DMS153 (cell line): ENCODE data around the gene TMEM143.
"Not testable (repeated sequence)": the region's sequence is repeated elsewhere in the genome, so short reads cannot be mapped to it uniquely, and the experiment has no call there.

Experiments
- DNase-seq: peaks from one replicate; lab custom pipeline; 2025; lab: John Stamatoyannopoulos, UW

Gene TMEM143

DNA sequence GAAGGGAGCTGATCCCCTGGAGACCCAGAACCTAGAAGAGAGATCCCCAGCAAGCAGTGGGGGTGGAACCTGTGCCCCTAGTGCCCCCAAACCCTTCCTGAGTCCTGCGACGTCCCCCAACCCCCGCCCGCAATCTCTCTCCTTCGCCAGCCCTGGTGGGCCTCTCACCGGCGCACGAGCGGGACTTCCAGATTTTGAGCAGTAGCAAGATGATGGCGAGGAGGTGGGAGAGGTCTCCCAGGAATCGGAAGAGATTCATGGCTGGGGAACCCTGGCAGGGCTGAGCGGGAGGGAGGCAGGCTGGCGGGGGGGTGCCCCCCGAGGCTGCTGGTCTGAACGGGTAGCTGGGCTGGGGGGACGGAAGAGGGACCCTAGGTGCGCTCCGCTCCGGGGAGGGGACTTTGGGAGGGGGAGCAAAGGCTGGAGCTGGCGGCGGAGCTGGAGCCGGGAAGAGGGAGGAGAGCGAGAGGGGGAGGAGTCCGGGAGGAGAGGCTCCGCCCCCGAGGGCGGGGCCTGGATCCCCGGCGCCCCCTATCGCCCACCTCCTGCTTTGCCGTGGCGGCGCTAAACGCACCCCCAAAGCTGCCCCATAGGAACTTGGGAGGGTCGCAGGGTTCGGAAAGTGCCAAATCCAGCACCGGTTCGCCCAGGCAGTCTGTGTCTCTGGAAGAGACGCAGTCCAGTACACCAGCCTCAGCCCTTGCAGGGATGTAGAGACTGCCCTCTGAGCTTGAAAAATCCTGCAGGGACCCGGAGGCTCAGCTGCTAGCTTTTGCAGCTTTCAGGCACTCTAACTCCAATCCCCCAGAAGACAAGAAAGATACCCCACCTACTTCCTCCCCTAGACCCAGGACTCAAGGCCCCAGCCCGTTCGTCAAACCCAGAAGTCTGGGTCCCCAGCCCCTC lies 27.6 kb upstream of the TMEM143 start, which contains the start of gene KDELR1:
Gene KDELR1 (minus strand): TSS at position 452 of the 906 bp plus-strand sequence. CDS start 193 bp downstream, at position 259.
- no peak for DNase-seq

DNA sequence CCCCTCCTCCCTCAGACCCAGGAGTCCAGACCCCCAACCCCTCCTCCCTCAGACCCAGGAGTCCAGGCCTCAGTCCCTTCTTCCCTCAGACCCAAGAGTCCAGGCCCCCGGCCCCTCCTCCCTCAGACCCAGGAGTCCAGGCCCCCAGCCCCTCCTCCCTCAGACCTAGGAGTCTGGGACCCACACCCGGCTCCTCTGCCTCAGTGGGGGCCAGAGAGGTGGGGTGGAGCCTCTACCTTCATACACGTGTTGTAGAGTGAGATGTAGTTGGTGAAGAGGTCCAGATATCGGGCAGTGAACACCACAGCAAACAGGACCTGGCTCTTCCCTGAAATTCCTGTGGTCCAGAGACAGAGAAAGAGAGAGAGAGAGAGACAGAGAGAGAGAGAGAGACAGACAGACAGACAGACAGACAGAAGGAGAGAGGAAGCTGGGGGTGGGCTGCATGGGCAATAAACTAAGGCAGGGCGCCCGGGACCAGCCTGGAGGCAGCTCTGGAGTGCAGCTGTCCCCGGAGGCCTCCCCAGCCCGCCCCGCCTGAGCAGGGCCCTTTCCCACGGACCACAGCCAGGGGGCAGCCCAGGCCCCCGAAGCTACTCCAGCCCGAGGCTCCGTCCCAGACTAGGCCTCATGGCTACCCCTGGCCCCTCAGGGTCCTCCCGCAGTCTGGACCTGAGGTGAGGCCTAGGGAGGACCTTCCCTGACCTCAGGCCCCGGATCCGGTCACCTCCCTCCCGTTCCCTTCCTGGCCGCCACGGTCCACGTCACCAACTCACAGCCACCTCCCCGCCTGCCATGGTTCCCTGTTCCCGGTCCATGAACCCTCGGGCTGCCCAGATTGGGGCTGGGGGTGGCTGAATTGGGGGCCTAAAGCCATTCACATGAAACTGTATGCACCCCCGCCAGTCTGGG lies 26.7 kb upstream of the TMEM143 start:
- DNase-seq: no peak

DNA sequence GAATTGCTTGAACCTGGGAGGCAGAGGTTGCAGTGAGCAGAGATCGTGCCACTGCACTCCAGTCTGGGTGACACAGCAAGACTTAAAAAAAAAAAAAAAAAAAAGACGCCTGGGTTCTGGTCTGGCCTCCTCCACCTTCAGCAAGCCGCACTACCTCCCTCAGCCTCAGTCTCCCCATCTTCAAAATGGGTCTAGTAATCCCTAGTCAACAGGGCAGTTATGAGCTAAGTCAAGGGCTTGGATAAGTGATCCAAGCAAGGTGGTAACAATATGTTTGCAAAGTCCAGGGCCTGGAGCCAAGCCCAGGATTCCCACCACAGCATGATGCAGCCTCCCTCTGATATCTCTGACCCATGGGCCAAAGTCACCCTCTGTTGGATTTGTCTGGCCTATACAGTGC lies 23.2 kb upstream of the TMEM143 start:
- no peak for DNase-seq

DNA sequence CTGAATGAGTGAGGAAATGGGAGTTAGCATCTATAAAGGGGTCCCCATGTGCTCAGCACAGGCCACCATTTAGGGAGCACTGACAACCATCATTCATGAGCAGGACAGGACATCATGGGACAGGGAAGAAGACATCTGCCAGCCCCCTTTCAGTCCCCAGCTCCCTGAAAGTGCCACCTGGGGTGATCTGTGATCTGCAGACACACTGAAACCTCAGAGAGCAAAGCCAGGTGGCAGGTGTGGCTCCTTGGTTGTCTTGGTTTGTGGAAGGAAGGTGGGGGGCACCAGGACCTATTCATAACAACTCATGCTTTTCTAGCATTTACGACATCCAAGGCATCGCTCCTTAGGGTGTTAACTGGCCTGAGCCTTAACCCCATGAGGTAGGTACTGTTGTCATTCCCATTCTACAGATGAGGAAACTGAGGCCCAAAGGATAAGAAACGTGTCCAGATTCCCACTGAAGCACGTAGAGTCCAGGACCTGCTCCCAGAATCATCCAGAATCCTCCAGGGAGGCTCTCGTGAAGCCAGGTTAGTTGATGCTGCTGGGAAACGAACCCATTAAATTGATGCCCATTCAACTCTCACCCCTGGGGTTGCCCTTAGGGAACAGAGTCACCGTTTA lies 21.8 kb upstream of the TMEM143 start:
- DNase-seq: no peak

DNA sequence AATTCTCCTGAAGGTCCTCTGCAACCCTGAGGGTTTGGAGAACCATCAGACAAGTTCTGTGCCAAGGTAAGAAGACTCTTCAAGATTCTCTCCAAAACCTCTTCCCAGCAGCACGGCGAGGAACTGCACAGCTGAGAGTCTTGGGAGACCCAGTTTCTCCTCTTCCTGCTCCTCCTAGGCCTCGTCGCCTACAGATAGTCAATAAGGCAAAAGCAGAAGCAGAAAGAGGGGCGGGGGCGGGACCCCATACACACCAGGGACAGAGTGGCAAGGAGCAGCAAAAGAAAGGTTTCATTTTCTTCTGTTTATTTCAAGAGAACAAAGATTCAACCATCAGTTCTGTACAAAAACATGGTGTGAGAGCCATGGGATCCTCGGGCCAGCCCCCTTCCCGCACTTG lies 18.5 kb upstream of the TMEM143 start:
- DNase-seq: no peak

- DNase-seq: no peak
Observed at GRCh38 chr19:48381178-48381950, 17.6 kb upstream of the TMEM143 start.

GRCh38 chr19:48379058-48379457 lies 15.3 kb upstream of the TMEM143 start:
- DNase-seq: no peak

GRCh38 chr19:48378194-48378570 lies 14.4 kb upstream of the TMEM143 start:
- DNase-seq: no peak

DNA sequence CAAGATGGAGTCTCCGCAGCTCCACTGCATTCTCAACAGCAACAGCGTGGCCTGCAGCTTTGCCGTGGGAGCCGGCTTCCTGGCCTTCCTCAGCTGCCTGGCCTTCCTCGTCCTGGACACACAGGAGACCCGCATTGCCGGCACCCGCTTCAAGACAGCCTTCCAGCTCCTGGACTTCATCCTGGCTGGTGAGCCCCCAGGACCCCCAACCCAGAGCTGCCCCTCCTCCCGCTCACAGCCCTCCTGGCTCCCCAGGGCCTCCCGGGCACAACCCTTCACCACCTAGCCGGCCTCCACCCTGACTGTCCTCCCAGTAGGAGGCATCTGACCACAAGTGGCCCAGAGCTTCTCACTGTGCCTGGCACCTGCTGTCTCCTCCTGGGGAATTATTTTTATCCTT lies 9.8 kb upstream of the TMEM143 start:
- DNase-seq: no peak

GRCh38 chr19:48372904-48373303 lies 9.2 kb upstream of the TMEM143 start:
- peak; percentile 84 for DNase-seq

DNA sequence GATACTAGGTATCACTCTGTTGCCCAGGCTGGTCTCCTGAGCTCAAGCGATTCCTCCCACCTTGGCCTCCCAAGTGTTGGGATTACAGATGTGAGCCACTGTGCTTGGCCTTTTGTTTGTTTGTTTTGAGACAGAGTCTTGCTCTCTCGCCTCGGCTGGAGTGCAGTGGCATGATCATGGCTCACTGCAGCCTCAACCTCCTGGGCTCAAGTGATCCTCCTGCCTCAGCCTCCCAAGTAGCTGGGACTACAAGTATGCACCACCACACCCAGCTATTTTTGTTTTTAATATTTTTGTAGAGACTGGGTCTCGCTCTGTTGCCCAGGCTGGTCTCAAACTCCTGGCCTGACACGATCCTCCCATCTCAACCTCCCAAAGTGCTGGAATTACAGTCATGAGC lies 8.0 kb upstream of the TMEM143 start:
- not testable (repeated sequence) for DNase-seq

- DNase-seq: no peak
Observed at GRCh38 chr19:48371367-48371766, 7.6 kb upstream of the TMEM143 start.

- DNase-seq: no peak
Observed at GRCh38 chr19:48370955-48371354, 7.2 kb upstream of the TMEM143 start.

DNA sequence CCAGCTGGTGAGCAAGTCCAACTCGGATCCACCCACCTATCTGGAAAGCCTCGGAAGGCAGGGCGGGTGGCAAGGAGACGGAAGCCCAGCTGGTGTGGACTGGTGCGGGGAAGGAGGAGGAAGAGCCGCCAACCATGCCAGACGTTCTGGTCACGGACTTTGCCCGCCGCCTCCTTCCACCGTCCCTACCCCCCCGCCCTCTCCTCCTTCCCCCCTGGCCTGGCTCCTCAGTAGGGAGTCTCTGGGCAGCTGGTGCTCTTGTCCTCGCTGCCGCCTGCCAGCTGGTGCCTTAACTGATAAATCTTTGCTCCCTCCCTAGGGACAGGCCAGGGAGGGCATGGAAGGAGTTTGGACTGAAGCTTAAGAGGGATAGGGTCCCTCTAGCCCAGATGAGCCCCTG lies 5.2 kb upstream of the TMEM143 start:
- DNase-seq: no peak

GRCh38 chr19:48367855-48368254 lies 4.1 kb upstream of the TMEM143 start:
- no peak for DNase-seq

GRCh38 chr19:48365602-48366001 lies 1.9 kb upstream of the TMEM143 start:
- DNase-seq: no peak

GRCh38 chr19:48364598-48365348 lies 1.0 kb upstream of the TMEM143 start:
- DNase-seq: no peak

- DNase-seq: no peak
Observed at GRCh38 chr19:48363500-48363809, 285 bp downstream of the TMEM143 start.

DNA sequence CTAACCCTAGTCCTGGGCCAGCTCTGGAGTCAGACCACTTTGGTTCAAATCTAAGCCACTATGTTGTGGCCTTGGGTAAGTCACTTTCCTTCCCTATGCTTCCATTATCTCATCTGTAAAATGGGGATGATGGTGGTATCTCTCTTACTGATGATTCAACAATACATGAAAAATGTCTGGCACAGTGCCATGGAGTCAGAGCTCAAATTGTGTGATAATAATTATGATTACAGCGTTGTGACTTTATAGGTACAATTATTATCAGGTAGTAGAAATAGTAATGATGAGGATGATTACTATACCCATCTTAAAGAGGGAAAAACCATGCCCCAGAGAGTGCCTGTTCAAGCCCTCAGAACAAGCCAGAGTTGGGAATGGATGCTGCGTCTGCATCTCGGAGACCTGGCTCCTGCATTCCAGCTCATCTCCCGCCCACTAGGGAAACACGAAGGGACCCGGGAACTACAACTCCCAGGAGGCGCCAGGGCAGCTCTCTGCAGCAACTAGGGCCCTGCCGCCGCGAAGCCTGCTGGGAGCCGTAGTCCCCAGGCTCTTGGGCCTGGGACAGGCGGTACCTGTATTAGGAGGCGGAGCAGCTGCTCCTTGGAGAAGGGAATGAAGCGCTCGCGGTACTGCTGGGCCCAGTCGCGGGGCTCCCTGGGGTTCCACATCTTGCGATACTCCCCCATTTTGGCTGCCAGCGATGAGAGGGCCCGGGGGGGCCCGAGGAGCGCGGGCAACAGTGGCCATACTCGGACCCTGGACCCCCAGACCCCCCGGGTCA lies 832 bp downstream of the TMEM143 start:
- DNase-seq: peak; percentile 96

DNA sequence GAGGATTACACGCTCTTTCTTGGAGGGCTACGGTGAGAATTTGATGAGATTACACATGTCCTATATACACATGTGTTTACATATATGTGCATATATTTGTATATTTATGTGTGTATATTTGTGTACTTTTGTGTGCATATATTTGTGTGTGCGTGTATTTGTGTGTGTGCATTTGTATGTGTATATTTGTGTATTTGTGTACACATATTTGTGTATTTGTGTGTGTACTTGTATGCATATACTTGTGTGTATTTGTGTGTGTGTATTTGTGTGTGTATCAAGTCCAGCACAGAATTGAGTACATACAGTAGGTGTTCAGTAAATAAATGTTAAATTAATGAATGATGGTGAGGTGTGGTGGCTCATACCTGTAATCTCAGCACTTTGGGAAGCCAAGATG lies 1.8 kb downstream of the TMEM143 start:
- DNase-seq: no peak
